Neuronal stem cell (in vitro differentiated cells): ENCODE data around the gene SCN3A. TPM values are rescaled to one million over a fixed set of nuclear protein-coding genes. Genes with fewer than 3 reads are reported as not detected.

Source experiments
- DNase-seq: peaks from one replicate; pipeline ENCODE4 v3.0.0-alpha.2; 2013; ENCODE audit warnings: low spot score
- H2AFZ ChIP-seq: one replicate; pipeline ENCODE4 v1.6.1; 2013; ENCODE audit warnings: mild to moderate bottlenecking, low read length, inconsistent platforms
- H2AK5ac ChIP-seq: 2 replicates; pipeline ENCODE4 v1.6.1; 2013; ENCODE audit warnings: low read depth, mild to moderate bottlenecking, inconsistent platforms, low read length, moderate library complexity, mixed read lengths
- H2BK120ac ChIP-seq: 2 replicates; pipeline ENCODE4 v1.6.1; 2013; ENCODE audit warnings: low read depth, mild to moderate bottlenecking, inconsistent platforms, low read length, moderate library complexity, mixed read lengths
- H2BK12ac ChIP-seq: one replicate; pipeline ENCODE4 v1.6.1; 2013; ENCODE audit warnings: low read length, inconsistent platforms
- H2BK15ac ChIP-seq: 2 replicates; pipeline ENCODE4 v1.6.1; 2013; ENCODE audit warnings: mild to moderate bottlenecking, low read length, inconsistent platforms, mixed read lengths
- H2BK5ac ChIP-seq: one replicate; pipeline ENCODE4 v1.6.1; 2013; ENCODE audit warnings: inconsistent platforms, mild to moderate bottlenecking, low read length, moderate library complexity
- H3K14ac ChIP-seq: one replicate; pipeline ENCODE4 v1.6.1; 2013; ENCODE audit warnings: low read length, inconsistent platforms
- H3K18ac ChIP-seq: 2 replicates; pipeline ENCODE4 v1.6.1; 2013; ENCODE audit warnings: low read length, inconsistent platforms
- H3K23ac ChIP-seq: 2 replicates; pipeline ENCODE4 v1.6.1; 2013; ENCODE audit warnings: low read depth, mild to moderate bottlenecking, mixed read lengths, low read length, inconsistent platforms; ENCODE audit not compliant: poor library complexity
- H3K27ac ChIP-seq: replicated peaks from 3 replicates; pipeline ENCODE4 v1.5.1; 2013; ENCODE audit warnings: low read length, inconsistent platforms
- H3K27me3 ChIP-seq, 3 experiments: 2 replicates each; pipeline ENCODE4 v1.6.1; 2013; ENCODE audit warnings: low read length in 3 of 3, mild to moderate bottlenecking in 2 of 3, inconsistent platforms in 1 of 3, low read depth in 1 of 3, mixed read lengths in 1 of 3, moderate library complexity in 1 of 3; ENCODE audit not compliant: control insufficient read depth in 3 of 3, insufficient read depth in 3 of 3
- H3K36me3 ChIP-seq, 2 donors: replicated peaks in 1 of 2; 2 replicates each; pipeline ENCODE4 v1.6.1; 2013; ENCODE audit warnings: low read length in 2 of 2; ENCODE audit not compliant: control insufficient read depth in 2 of 2, insufficient read depth in 2 of 2
- H3K4ac ChIP-seq: 2 replicates; pipeline ENCODE4 v1.6.1; 2013; ENCODE audit warnings: inconsistent platforms, mild to moderate bottlenecking, low read length, moderate library complexity
- H3K4me1 ChIP-seq, 2 donors: 1 replicate in 1 of 2; 2 replicates in 1 of 2; pipeline ENCODE4 v1.6.1; 2013; ENCODE audit warnings: low read length in 2 of 2, low read depth in 1 of 2; ENCODE audit not compliant: control insufficient read depth in 2 of 2, insufficient read depth in 1 of 2
- H3K4me2 ChIP-seq: one replicate; pipeline ENCODE4 v1.6.1; 2013; ENCODE audit warnings: mild to moderate bottlenecking, low read length, inconsistent platforms; ENCODE audit not compliant: insufficient read depth, poor library complexity, severe bottlenecking
- H3K4me3 ChIP-seq, 2 donors: 2 replicates each; pipeline ENCODE4 v1.5.1; 2013; ENCODE audit warnings: low read length in 2 of 2, mild to moderate bottlenecking in 2 of 2, inconsistent platforms in 1 of 2, moderate library complexity in 1 of 2
- H3K79me1 ChIP-seq: one replicate; pipeline ENCODE4 v1.6.1; 2013; ENCODE audit warnings: low read depth, mild to moderate bottlenecking, inconsistent platforms, low read length, moderate library complexity
- H3K9ac ChIP-seq: one replicate; pipeline ENCODE4 v1.6.1; 2013; ENCODE audit warnings: mild to moderate bottlenecking, low read depth, low read length, inconsistent platforms; ENCODE audit not compliant: poor library complexity
- H3K9me3 ChIP-seq, 2 donors: replicated peaks in 1 of 2; 2 replicates each; pipeline versions ENCODE3 to v1.6.1; 2013; ENCODE audit warnings: low read length in 2 of 2, mild to moderate bottlenecking in 2 of 2, inconsistent platforms in 1 of 2, low read depth in 1 of 2, mixed read lengths in 1 of 2, moderate library complexity in 1 of 2; ENCODE audit not compliant: control insufficient read depth in 2 of 2, insufficient read depth in 1 of 2
- H4K8ac ChIP-seq: one replicate; pipeline ENCODE4 v1.6.1; 2013; ENCODE audit warnings: low read depth, mild to moderate bottlenecking, inconsistent platforms, low read length, moderate library complexity
- H4K91ac ChIP-seq: one replicate; pipeline ENCODE4 v1.6.1; 2013; ENCODE audit warnings: low read length, low read depth, mild to moderate bottlenecking, inconsistent platforms; ENCODE audit not compliant: poor library complexity
- WGBS, 2 donors: extraction: QIAGEN DNeasy Blood & Tissue Kit; methylation state at CpG; one replicate each; pipeline ENCODE4 v1.1.7; 2013; ENCODE audit warnings: missing lambda C conversion rate in 2 of 2, mixed read lengths in 1 of 2; ENCODE audit not compliant: insufficient read length in 2 of 2, insufficient replicate concordance in 1 of 2; ENCODE audit errors: extremely low coverage in 2 of 2; 5-methylcytosine and 5-hydroxymethylcytosine counted together
- polyA plus RNA-seq, 2 experiments: library from polyadenylated mRNA; stranded (reverse); fragments of 200-250 nt; gene quantifications; one replicate each; pipeline ENCODE4 v1.2.3, GENCODE V29; 2013

SCN3A gene
- 0.20 TPM for polyA plus RNA-seq (2013, experiment 1 of 2)
- polyA plus RNA-seq (2013, experiment 2 of 2): 0.18 TPM

- Histone ChIP-seq H3K27ac (no peak within 1 kb of the TSS), H2AK5ac (no peak within 1 kb of the TSS), H3K18ac (no peak within 1 kb of the TSS), H2BK120ac (no peak within 1 kb of the TSS), H2BK15ac (no peak within 1 kb of the TSS), H4K91ac (no peak within 1 kb of the TSS), H3K4ac (no peak within 1 kb of the TSS), H3K27me3 (no peaks in the 10 kb centered on the region), H3K79me1 (no peaks in the 10 kb centered on the region), H3K4me3 (peak within 1 kb of the TSS in 1 of 2 donors; percentile 39), H3K4me2 (no peak within 1 kb of the TSS), H3K9ac (no peak within 1 kb of the TSS), H3K23ac (no peak within 1 kb of the TSS), H4K8ac (no peak within 1 kb of the TSS), H2BK5ac (no peak within 1 kb of the TSS), H2AFZ (peak within 1 kb of the TSS; percentile 81), H3K4me1 (peaks cover 0 to 3% of the 10 kb centered on the region in 2 donors), H3K9me3 (no peaks in the 10 kb centered on the region), H3K36me3 (no peaks in the 10 kb centered on the region), H3K14ac (no peak within 1 kb of the TSS), H2BK12ac (no peak within 1 kb of the TSS)
- WGBS, 2 donors: no CpG with 5 or more reads among the region's 8 CpGs
- peak; percentile 38 for DNase-seq
Measured at GRCh38 chr2:165203689-165204559, at the start of gene SCN3A. Gene SCN3A, minus strand, starts transcription at chr2:165204050. Its CDS starts 27,656 bp downstream, at chr2:165176394.

GRCh38 chr2:165253178-165253577 lies 49.3 kb upstream of the SCN3A start:
- Histone ChIP-seq H2BK15ac (no peak overlapping the region), H3K27me3 (no peaks in the 10 kb centered on the region), H3K4ac (no peak overlapping the region), H2BK12ac (no peak overlapping the region), H4K91ac (no peak overlapping the region), H3K4me2 (no peak overlapping the region), H2AK5ac (no peak overlapping the region), H3K14ac (no peak overlapping the region), H2BK5ac (no peak overlapping the region), H3K9me3 (no peaks in the 10 kb centered on the region), H3K36me3 (no peaks in the 10 kb centered on the region), H3K23ac (no peak overlapping the region), H3K4me3 (no peak overlapping the region), H3K9ac (no peak overlapping the region), H3K27ac (no peak overlapping the region), H2AFZ (no peak overlapping the region), H3K18ac (no peak overlapping the region), H3K4me1 (no peaks in the 10 kb centered on the region), H2BK120ac (no peak overlapping the region), H4K8ac (no peak overlapping the region), H3K79me1 (no peaks in the 10 kb centered on the region)
- DNase-seq: no peak

GRCh38 chr2:165251366-165251765 lies 47.5 kb upstream of the SCN3A start:
- Histone ChIP-seq H2BK120ac (no peak overlapping the region), H3K14ac (no peak overlapping the region), H4K91ac (no peak overlapping the region), H3K23ac (no peak overlapping the region), H3K9me3 (no peaks in the 10 kb centered on the region), H2AFZ (no peak overlapping the region), H3K27me3 (no peaks in the 10 kb centered on the region), H2BK15ac (no peak overlapping the region), H3K18ac (no peak overlapping the region), H2BK5ac (no peak overlapping the region), H3K79me1 (no peaks in the 10 kb centered on the region), H3K4ac (no peak overlapping the region), H4K8ac (no peak overlapping the region), H3K9ac (no peak overlapping the region), H3K4me3 (no peak overlapping the region), H2BK12ac (no peak overlapping the region), H2AK5ac (no peak overlapping the region), H3K36me3 (no peaks in the 10 kb centered on the region), H3K27ac (no peak overlapping the region), H3K4me2 (no peak overlapping the region), H3K4me1 (no peaks in the 10 kb centered on the region)
- no peak for DNase-seq
- no CpG with 5 or more reads among the region's 4 CpGs for WGBS, 2 donors

- no peak for DNase-seq
- Histone ChIP-seq H3K23ac (no peak overlapping the region), H2BK120ac (no peak overlapping the region), H4K8ac (no peak overlapping the region), H2AK5ac (no peak overlapping the region), H2BK12ac (no peak overlapping the region), H3K4me3 (no peak overlapping the region), H2BK15ac (no peak overlapping the region), H3K4me2 (no peak overlapping the region), H2BK5ac (no peak overlapping the region), H3K18ac (no peak overlapping the region), H3K4me1 (no peaks in the 10 kb centered on the region), H3K27ac (no peak overlapping the region), H3K9me3 (no peaks in the 10 kb centered on the region), H3K36me3 (no peaks in the 10 kb centered on the region), H3K79me1 (no peaks in the 10 kb centered on the region), H3K9ac (no peak overlapping the region), H4K91ac (no peak overlapping the region), H3K27me3 (no peaks in the 10 kb centered on the region), H3K14ac (no peak overlapping the region), H3K4ac (no peak overlapping the region), H2AFZ (no peak overlapping the region)
- 100% methylated on average over 1 to 2 of the region's 2 CpGs for WGBS, 2 donors
Measured at GRCh38 chr2:165248238-165248637, 44.4 kb upstream of the SCN3A start.
